Endothelial cell (in vitro differentiated cells): ENCODE measurements around the gene KCNJ12. TPM values are rescaled to one million over a fixed set of nuclear protein-coding genes. Genes with fewer than 3 reads are reported as not detected.
"Not testable (repeated sequence)": the region's sequence is repeated elsewhere in the genome, so short reads cannot be mapped to it uniquely, and the experiment has no call there.

ENCODE experiments used
- DNase-seq: peaks from one replicate; pipeline ENCODE4 v3.0.0; 2021; ENCODE audit warnings: low spot score
- H3K27ac Mint-ChIP-seq: one replicate; pipeline ENCODE4 v1.8.0; 2021; ENCODE audit warnings: mixed read lengths, inconsistent platforms; ENCODE audit not compliant: unreplicated experiment
- H3K27me3 Mint-ChIP-seq: one replicate; pipeline ENCODE4 v1.8.0; 2021; ENCODE audit warnings: mild to moderate bottlenecking, moderate library complexity, mixed read lengths, inconsistent platforms; ENCODE audit not compliant: unreplicated experiment
- H3K36me3 Mint-ChIP-seq: one replicate; pipeline ENCODE4 v1.8.0; 2021; ENCODE audit warnings: mild to moderate bottlenecking, low read depth, mixed read lengths, inconsistent platforms; ENCODE audit not compliant: unreplicated experiment
- H3K4me1 Mint-ChIP-seq: one replicate; pipeline ENCODE4 v1.8.0; 2021; ENCODE audit warnings: mild to moderate bottlenecking, mixed read lengths, inconsistent platforms; ENCODE audit not compliant: unreplicated experiment
- H3K4me3 Mint-ChIP-seq: one replicate; pipeline ENCODE4 v1.8.0; 2021; ENCODE audit warnings: mild to moderate bottlenecking, mixed read lengths, inconsistent platforms; ENCODE audit not compliant: unreplicated experiment
- H3K9me3 Mint-ChIP-seq: one replicate; pipeline ENCODE4 v1.8.0; 2021; ENCODE audit warnings: mixed read lengths, inconsistent platforms; ENCODE audit not compliant: unreplicated experiment
- CTCF ChIP-seq: fragments of 200-600 bp; sonication (generic); IDR thresholded peaks from one replicate; pipeline ENCODE4 v1.5.0; 2021; ENCODE audit warnings: antibody characterized with exemption; ENCODE audit not compliant: unreplicated experiment
- total RNA-seq: library from RNA; stranded (reverse); fragmentation: NEBNext Ultra II Directional; extraction: Animal tissue kit (Norgen Biotek cat#: 25700); gene quantifications from one replicate; pipeline ENCODE4 v1.2.1, GENCODE V29; 2021; ENCODE audit not compliant: unreplicated experiment

KCNJ12 gene
- total RNA-seq, 1 donor from 2014 or later: 0.56 TPM

- Mint-ChIP-seq H3K4me3 (no peak overlapping the region), H3K36me3 (no peaks in the 10 kb centered on the region), H3K9me3 (no peaks in the 10 kb centered on the region), H3K4me1 (peaks cover 4% of the 10 kb centered on the region), H3K27ac (no peak overlapping the region), H3K27me3 (peaks cover 4% of the 10 kb centered on the region)
- TF ChIP-seq CTCF: no peak
- no peak for DNase-seq
These were observed 49.2 kb downstream of the KCNJ12 start for GRCh38 chr17:21425321-21425720.

- Mint-ChIP-seq H3K27ac (no peak overlapping the region), H3K4me1 (peaks cover 4% of the 10 kb centered on the region), H3K9me3 (no peaks in the 10 kb centered on the region), H3K36me3 (no peaks in the 10 kb centered on the region), H3K27me3 (peaks cover 4% of the 10 kb centered on the region), H3K4me3 (no peak overlapping the region)
- no peak for TF ChIP-seq CTCF
- no peak for DNase-seq
These were observed 49.6 kb downstream of the KCNJ12 start for GRCh38 chr17:21425736-21426135.

GRCh38 chr17:21426246-21426645 lies 50.1 kb downstream of the KCNJ12 start:
- H3K9me3 Mint-ChIP-seq, DNase-seq, H3K27me3 Mint-ChIP-seq, H3K36me3 Mint-ChIP-seq, H3K27ac Mint-ChIP-seq, H3K4me3 Mint-ChIP-seq, H3K4me1 Mint-ChIP-seq: not testable (repeated sequence)

- not testable (repeated sequence) for H3K9me3 Mint-ChIP-seq, DNase-seq, H3K27me3 Mint-ChIP-seq, H3K4me3 Mint-ChIP-seq, H3K36me3 Mint-ChIP-seq, H3K4me1 Mint-ChIP-seq, H3K27ac Mint-ChIP-seq
These were observed 50.7 kb downstream of the KCNJ12 start for GRCh38 chr17:21426876-21427275.

GRCh38 chr17:21427727-21428126 lies 51.6 kb downstream of the KCNJ12 start:
- not testable (repeated sequence) for H3K27me3 Mint-ChIP-seq, H3K9me3 Mint-ChIP-seq, H3K4me1 Mint-ChIP-seq, DNase-seq, H3K36me3 Mint-ChIP-seq, H3K27ac Mint-ChIP-seq, H3K4me3 Mint-ChIP-seq

- not testable (repeated sequence) for H3K9me3 Mint-ChIP-seq
These were observed 52.7 kb downstream of the KCNJ12 start for GRCh38 chr17:21428752-21429424.

GRCh38 chr17:21429921-21430628 lies 53.9 kb downstream of the KCNJ12 start:
- H3K4me1 Mint-ChIP-seq, H3K27ac Mint-ChIP-seq, H3K36me3 Mint-ChIP-seq, H3K4me3 Mint-ChIP-seq, H3K9me3 Mint-ChIP-seq, DNase-seq, H3K27me3 Mint-ChIP-seq: not testable (repeated sequence)

More at GRCh38 chr17:21428752-21429424, 52.7 kb downstream of the KCNJ12 start:
- not testable (repeated sequence) for H3K27ac Mint-ChIP-seq, H3K4me3 Mint-ChIP-seq, H3K36me3 Mint-ChIP-seq, H3K4me1 Mint-ChIP-seq, H3K27me3 Mint-ChIP-seq, DNase-seq

GRCh38 chr17:21433971-21434370 lies 57.8 kb downstream of the KCNJ12 start:
- not testable (repeated sequence) for H3K27me3 Mint-ChIP-seq, H3K27ac Mint-ChIP-seq, H3K36me3 Mint-ChIP-seq, H3K9me3 Mint-ChIP-seq, H3K4me1 Mint-ChIP-seq, DNase-seq, H3K4me3 Mint-ChIP-seq

- not testable (repeated sequence) for H3K4me1 Mint-ChIP-seq, H3K27me3 Mint-ChIP-seq, H3K27ac Mint-ChIP-seq, H3K4me3 Mint-ChIP-seq, H3K9me3 Mint-ChIP-seq, DNase-seq, H3K36me3 Mint-ChIP-seq
These were observed 58.8 kb downstream of the KCNJ12 start for GRCh38 chr17:21434976-21435375.

- H3K27ac Mint-ChIP-seq: not testable (repeated sequence)
These were observed 60.3 kb downstream of the KCNJ12 start for GRCh38 chr17:21436481-21436880.

More at GRCh38 chr17:21436481-21436880, 60.3 kb downstream of the KCNJ12 start:
- H3K4me1 Mint-ChIP-seq, DNase-seq, H3K27me3 Mint-ChIP-seq, H3K36me3 Mint-ChIP-seq, H3K9me3 Mint-ChIP-seq, H3K4me3 Mint-ChIP-seq: not testable (repeated sequence)
